ENCODE measurements around the gene IQSEC3. TPM values are rescaled to one million over a fixed set of nuclear protein-coding genes. Genes with fewer than 3 reads are reported as not detected.
A peak's percentile ranks its signal among the peaks of the same experiment; 100 is the strongest.
"Not testable (repeated sequence)": the region's sequence is repeated elsewhere in the genome, so short reads cannot be mapped to it uniquely, and the experiment has no call there.

The IQSEC3 gene
- total and polyA plus RNA-seq, 7 experiments from 2014 or later, result 0.36 to 5.5 (median 1.7) TPM; not detected in 1

- H3K4me1 Mint-ChIP-seq; H3K9me3 ChIP-seq (ENCODE audit: control insufficient read depth in 2 of 3, low read length in 3 of 3); H3K27me3 ChIP-seq (ENCODE audit: control insufficient read depth in 2 of 2, insufficient read depth in 2 of 2, low read length in 2 of 2); CTCF ChIA-PET; H3K36me3 Mint-ChIP-seq; H3K36me3 ChIP-seq (ENCODE audit: control insufficient read depth in 2 of 3, insufficient read depth in 3 of 3, low read length in 3 of 3); H3K4me3 ChIP-seq (ENCODE audit: low read length); intact Hi-C loops (cut with micrococcal nuclease); DNase-seq; H3K4me1 ChIP-seq (ENCODE audit: control insufficient read depth in 2 of 2, insufficient read depth in 2 of 2, low read length in 2 of 2); H3K9me3 Mint-ChIP-seq; H3K27ac ChIP-seq (ENCODE audit: low read depth, low read length); H3K27ac Mint-ChIP-seq; H3K4me3 Mint-ChIP-seq; ATAC-seq; POLR2A ChIA-PET: not testable (repeated sequence)
- peaks cover 35 to 67% (median 52%) of the 10 kb centered on the region in 5 donors for H3K27me3 Mint-ChIP-seq
These were observed 8.0 kb downstream of the IQSEC3 start for GRCh38 chr12:74420-75190.

GRCh38 chr12:75541-75940 lies 9.0 kb downstream of the IQSEC3 start:
- H3K27me3 ChIP-seq (ENCODE audit: control insufficient read depth in 2 of 2, insufficient read depth in 2 of 2, low read length in 2 of 2); H3K9me3 Mint-ChIP-seq; H3K36me3 Mint-ChIP-seq; CTCF ChIA-PET; H3K9me3 ChIP-seq (ENCODE audit: control insufficient read depth in 2 of 3, low read length in 3 of 3); H3K4me1 Mint-ChIP-seq; DNase-seq; H3K36me3 ChIP-seq (ENCODE audit: control insufficient read depth in 2 of 3, insufficient read depth in 3 of 3, low read length in 3 of 3); intact Hi-C loops (cut with micrococcal nuclease); H3K4me1 ChIP-seq (ENCODE audit: control insufficient read depth in 2 of 2, insufficient read depth in 2 of 2, low read length in 2 of 2); ATAC-seq; POLR2A ChIA-PET; H3K4me3 ChIP-seq (ENCODE audit: low read length); H3K27ac ChIP-seq (ENCODE audit: low read depth, low read length): not testable (repeated sequence)
- Mint-ChIP-seq H3K27me3 (peaks cover 39 to 65% (median 51%) of the 10 kb centered on the region in 5 donors), H3K4me3 (peak overlapping the region in 1 of 10 donors; percentile 45), H3K27ac (peak overlapping the region in 1 of 9 donors; percentile 18)

GRCh38 chr12:76102-76501 lies 9.5 kb downstream of the IQSEC3 start:
- H3K4me3 ChIP-seq (ENCODE audit: low read length); DNase-seq; H3K4me1 Mint-ChIP-seq; H3K4me1 ChIP-seq (ENCODE audit: control insufficient read depth in 2 of 2, insufficient read depth in 2 of 2, low read length in 2 of 2); H3K27ac Mint-ChIP-seq; POLR2A ChIA-PET; CTCF ChIA-PET; H3K27ac ChIP-seq (ENCODE audit: low read depth, low read length); H3K9me3 ChIP-seq (ENCODE audit: control insufficient read depth in 2 of 3, low read length in 3 of 3); H3K9me3 Mint-ChIP-seq; H3K4me3 Mint-ChIP-seq; H3K36me3 Mint-ChIP-seq; H3K27me3 ChIP-seq (ENCODE audit: control insufficient read depth in 2 of 2, insufficient read depth in 2 of 2, low read length in 2 of 2); ATAC-seq; H3K36me3 ChIP-seq (ENCODE audit: control insufficient read depth in 2 of 3, insufficient read depth in 3 of 3, low read length in 3 of 3); intact Hi-C loops (cut with micrococcal nuclease): not testable (repeated sequence)
- peaks cover 39 to 65% (median 51%) of the 10 kb centered on the region in 5 donors for H3K27me3 Mint-ChIP-seq

- H3K9me3 ChIP-seq (ENCODE audit: control insufficient read depth in 2 of 3, low read length in 3 of 3); DNase-seq; H3K4me3 Mint-ChIP-seq; CTCF ChIA-PET; ATAC-seq; intact Hi-C loops (cut with micrococcal nuclease); H3K9me3 Mint-ChIP-seq; POLR2A ChIA-PET; H3K27ac ChIP-seq (ENCODE audit: low read depth, low read length); H3K4me1 Mint-ChIP-seq; H3K36me3 ChIP-seq (ENCODE audit: control insufficient read depth in 2 of 3, insufficient read depth in 3 of 3, low read length in 3 of 3); H3K36me3 Mint-ChIP-seq; H3K27ac Mint-ChIP-seq; H3K27me3 ChIP-seq (ENCODE audit: control insufficient read depth in 2 of 2, insufficient read depth in 2 of 2, low read length in 2 of 2); H3K4me1 ChIP-seq (ENCODE audit: control insufficient read depth in 2 of 2, insufficient read depth in 2 of 2, low read length in 2 of 2); H3K4me3 ChIP-seq (ENCODE audit: low read length): not testable (repeated sequence)
- peaks cover 39 to 65% (median 54%) of the 10 kb centered on the region in 5 donors for H3K27me3 Mint-ChIP-seq
These were observed 10.0 kb downstream of the IQSEC3 start for GRCh38 chr12:76551-76950.

GRCh38 chr12:77101-77719 lies 10.6 kb downstream of the IQSEC3 start:
- DNase-seq; H3K36me3 Mint-ChIP-seq; H3K27ac Mint-ChIP-seq; H3K4me1 Mint-ChIP-seq; H3K4me3 Mint-ChIP-seq; H3K27me3 ChIP-seq (ENCODE audit: control insufficient read depth in 2 of 2, insufficient read depth in 2 of 2, low read length in 2 of 2); H3K36me3 ChIP-seq (ENCODE audit: control insufficient read depth in 2 of 3, insufficient read depth in 3 of 3, low read length in 3 of 3); ATAC-seq; H3K4me1 ChIP-seq (ENCODE audit: control insufficient read depth in 2 of 2, insufficient read depth in 2 of 2, low read length in 2 of 2); POLR2A ChIA-PET; CTCF ChIA-PET; H3K4me3 ChIP-seq (ENCODE audit: low read length); intact Hi-C loops (cut with micrococcal nuclease); H3K9me3 ChIP-seq (ENCODE audit: control insufficient read depth in 2 of 3, low read length in 3 of 3); H3K9me3 Mint-ChIP-seq; H3K27ac ChIP-seq (ENCODE audit: low read depth, low read length): not testable (repeated sequence)
- peaks cover 36 to 65% (median 57%) of the 10 kb centered on the region in 5 donors for H3K27me3 Mint-ChIP-seq

- intact Hi-C loops (cut with micrococcal nuclease); H3K9me3 ChIP-seq (ENCODE audit: control insufficient read depth in 2 of 3, low read length in 3 of 3); POLR2A ChIA-PET; CTCF ChIA-PET; H3K36me3 Mint-ChIP-seq; H3K27me3 ChIP-seq (ENCODE audit: control insufficient read depth in 2 of 2, insufficient read depth in 2 of 2, low read length in 2 of 2); H3K36me3 ChIP-seq (ENCODE audit: control insufficient read depth in 2 of 3, insufficient read depth in 3 of 3, low read length in 3 of 3); H3K4me3 ChIP-seq (ENCODE audit: low read length); H3K27ac Mint-ChIP-seq; H3K4me3 Mint-ChIP-seq; H3K27ac ChIP-seq (ENCODE audit: low read depth, low read length); H3K4me1 Mint-ChIP-seq; DNase-seq; H3K4me1 ChIP-seq (ENCODE audit: control insufficient read depth in 2 of 2, insufficient read depth in 2 of 2, low read length in 2 of 2); H3K9me3 Mint-ChIP-seq: not testable (repeated sequence)
- ATAC-seq, result peak; percentile 38
- H3K27me3 Mint-ChIP-seq, result peaks cover 39 to 71% (median 62%) of the 10 kb centered on the region in 5 donors
These were observed 11.3 kb downstream of the IQSEC3 start for GRCh38 chr12:77769-78383.

Data from naive thymus-derived CD4-positive, alpha-beta T cell (primary cell).